Measurements from ENCODE around the gene TEX51. TPM values are rescaled to one million over a fixed set of nuclear protein-coding genes. Genes with fewer than 3 reads are reported as not detected.
A peak's percentile ranks its signal among the peaks of the same experiment; 100 is the strongest.

Gene TEX51
- total RNA-seq, 2 experiments from 2014 or later, result not detected

DNA sequence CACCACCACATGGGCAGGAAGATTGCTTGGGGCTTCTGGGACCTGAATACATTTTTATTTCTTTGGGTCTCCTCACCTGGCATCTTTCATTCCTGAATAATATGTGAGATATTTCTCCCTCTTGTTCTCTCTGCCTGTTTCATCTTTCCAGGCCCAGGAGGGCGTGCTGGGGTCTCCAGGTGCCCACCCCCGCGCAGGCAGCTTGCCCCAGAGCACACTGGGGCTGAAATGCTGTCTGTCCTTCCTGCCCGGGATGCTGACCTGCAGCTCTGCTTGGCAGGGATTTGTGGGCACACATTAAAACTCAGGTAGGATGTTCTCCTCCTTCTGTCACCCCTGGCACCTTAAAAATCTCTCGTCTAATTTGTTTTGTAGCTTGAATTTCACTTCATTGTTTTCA lies 39.7 kb upstream of the TEX51 start:
- Mint-ChIP-seq H3K27me3 (peaks cover 10% of the 10 kb centered on the region), H3K36me3 (ENCODE audit: low read depth) (no peaks in the 10 kb centered on the region), H3K4me3 (no peak overlapping the region), H3K4me1 (no peaks in the 10 kb centered on the region), H3K9me3 (ENCODE audit: low read depth) (no peaks in the 10 kb centered on the region), H3K27ac (no peak overlapping the region)
- intact Hi-C loops (cut with DNase I, micrococcal nuclease), result no loop called here
- DNase-seq (no peak), ATAC-seq (no peak)
- ChIA-PET POLR2A (no interaction called here), CTCF (no interaction called here)

DNA sequence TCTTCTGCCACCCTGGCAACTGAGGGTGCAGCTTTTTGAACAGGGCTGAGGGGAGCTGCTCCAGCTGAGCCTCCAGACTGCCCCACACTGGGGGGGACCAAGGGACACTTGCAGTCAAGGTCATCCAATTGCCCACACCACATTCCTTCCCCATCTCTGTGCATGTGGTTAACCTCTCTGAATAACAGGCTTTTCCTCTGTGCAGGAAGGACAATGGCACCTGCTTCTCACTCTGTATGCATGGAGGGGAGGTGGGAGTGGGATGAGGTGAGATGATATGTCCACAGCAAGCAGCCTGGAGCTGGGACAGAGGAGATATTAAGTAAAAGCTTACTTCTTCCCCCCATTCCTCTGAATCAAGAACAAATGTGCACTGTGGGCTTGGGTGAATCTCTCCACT lies 39.1 kb upstream of the TEX51 start:
- ChIA-PET POLR2A (no interaction called here), CTCF (no interaction called here)
- Mint-ChIP-seq H3K36me3 (ENCODE audit: low read depth) (no peaks in the 10 kb centered on the region), H3K27ac (no peak overlapping the region), H3K27me3 (peaks cover 10% of the 10 kb centered on the region), H3K4me3 (no peak overlapping the region), H3K4me1 (no peaks in the 10 kb centered on the region), H3K9me3 (ENCODE audit: low read depth) (no peaks in the 10 kb centered on the region)
- no peak for ATAC-seq
- DNase-seq, result no peak
- intact Hi-C loops (cut with DNase I, micrococcal nuclease), result no loop called here

GRCh38 chr2:126860385-126860784 lies 38.3 kb upstream of the TEX51 start:
- no peak for DNase-seq
- H3K4me1 Mint-ChIP-seq, result no peaks in the 10 kb centered on the region
- no peak overlapping the region for H3K4me3 Mint-ChIP-seq
- no peak for ATAC-seq
- H3K27me3 Mint-ChIP-seq, result peaks cover 10% of the 10 kb centered on the region
- ChIA-PET POLR2A (no interaction called here), CTCF (no interaction called here)
- intact Hi-C loops (cut with DNase I, micrococcal nuclease), result no loop called here
- H3K9me3 Mint-ChIP-seq (ENCODE audit: low read depth), result no peaks in the 10 kb centered on the region
- H3K36me3 Mint-ChIP-seq (ENCODE audit: low read depth), result no peaks in the 10 kb centered on the region
- no peak overlapping the region for H3K27ac Mint-ChIP-seq

- Mint-ChIP-seq H3K27ac (no peak overlapping the region), H3K9me3 (ENCODE audit: low read depth) (no peaks in the 10 kb centered on the region), H3K4me3 (no peak overlapping the region), H3K4me1 (no peaks in the 10 kb centered on the region), H3K27me3 (peaks cover 17% of the 10 kb centered on the region), H3K36me3 (ENCODE audit: low read depth) (no peaks in the 10 kb centered on the region)
- DNase-seq, result no peak
- intact Hi-C loops (cut with DNase I, micrococcal nuclease), result no loop called here
- POLR2A ChIA-PET, result no interaction called here
- CTCF ChIA-PET, result no interaction called here
- no peak for ATAC-seq
Measured at GRCh38 chr2:126862730-126863129, 36.0 kb upstream of the TEX51 start.

DNA sequence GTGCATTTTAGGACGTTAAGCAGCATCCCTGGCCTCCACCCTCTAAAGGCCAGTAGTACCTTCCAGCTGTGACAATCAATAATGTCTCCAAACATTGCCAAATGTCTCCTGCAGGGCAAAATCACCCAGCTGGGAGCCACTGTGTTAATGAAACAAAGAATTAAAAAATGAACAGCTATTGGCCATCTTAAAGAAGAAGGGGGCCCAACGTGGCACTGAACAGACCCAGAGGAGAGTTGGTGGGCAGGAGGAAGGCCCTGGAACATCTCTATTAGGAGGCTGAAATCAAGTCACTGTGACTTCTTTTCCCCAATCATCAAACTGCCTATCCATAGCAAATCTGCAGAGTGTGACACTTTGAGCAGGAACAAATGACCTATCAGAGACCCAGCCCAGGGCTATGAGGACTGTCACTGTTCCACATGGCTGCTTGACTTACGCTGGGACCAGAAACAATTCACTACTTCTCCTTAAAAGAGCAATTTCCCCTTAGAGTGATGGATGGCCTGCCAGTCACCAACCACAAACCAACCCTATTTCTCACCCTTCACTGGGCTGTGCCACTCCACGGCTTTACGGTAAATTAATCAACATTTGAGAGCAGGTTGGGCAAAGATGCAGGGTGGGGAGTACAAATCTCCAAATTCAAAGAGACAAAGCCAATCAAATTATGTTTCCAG lies 35.2 kb upstream of the TEX51 start:
- H3K27ac Mint-ChIP-seq, result no peak overlapping the region
- POLR2A ChIA-PET, result no interaction called here

DNA sequence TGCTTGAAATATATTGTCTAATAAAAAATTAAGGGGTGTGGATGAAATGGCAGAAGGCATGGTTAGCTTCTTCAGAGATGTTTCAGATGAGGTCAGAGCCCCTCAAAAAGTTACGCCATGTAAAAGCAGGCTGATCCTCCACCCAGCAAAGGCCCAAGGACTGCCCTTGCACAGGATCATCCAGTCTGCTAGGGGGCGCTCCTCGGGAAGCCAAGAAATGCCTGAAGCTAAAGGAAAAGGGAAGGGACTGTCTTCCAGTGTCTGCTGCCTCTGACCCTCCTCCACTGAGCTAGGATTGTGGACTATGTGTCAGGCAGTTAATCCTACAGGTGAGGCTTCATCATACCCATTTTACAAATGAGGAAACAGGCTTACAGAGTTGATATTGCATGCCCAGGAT lies 33.8 kb upstream of the TEX51 start:
- no peaks in the 10 kb centered on the region for H3K4me1 Mint-ChIP-seq
- peaks cover 16% of the 10 kb centered on the region for H3K27me3 Mint-ChIP-seq
- H3K9me3 Mint-ChIP-seq (ENCODE audit: low read depth), result no peaks in the 10 kb centered on the region
- no peak overlapping the region for H3K27ac Mint-ChIP-seq
- no peak for ATAC-seq
- intact Hi-C loops (cut with DNase I, micrococcal nuclease), result no loop called here
- no peaks in the 10 kb centered on the region for H3K36me3 Mint-ChIP-seq (ENCODE audit: low read depth)
- DNase-seq, result peak; percentile 32
- CTCF ChIA-PET, result interaction anchor here (0.7 to 1.0 kb wide), 2 partner anchors 52 to 107 kb away, joined by 4 read pairs; no protein-coding TSS in a partner anchor
- POLR2A ChIA-PET, result no interaction called here
- H3K4me3 Mint-ChIP-seq, result no peak overlapping the region

More for the DNA sequence above, 35.2 kb upstream of the TEX51 start:
- Mint-ChIP-seq H3K9me3 (ENCODE audit: low read depth) (no peaks in the 10 kb centered on the region), H3K4me1 (no peaks in the 10 kb centered on the region), H3K36me3 (ENCODE audit: low read depth) (no peaks in the 10 kb centered on the region), H3K27me3 (peaks cover 17% of the 10 kb centered on the region), H3K4me3 (no peak overlapping the region)
- CTCF ChIA-PET, result interaction anchor here (0.7 kb wide), 1 partner anchor 33 kb away, joined by 3 read pairs; no protein-coding TSS in a partner anchor
- DNase-seq, result no peak
- no peak for ATAC-seq
- intact Hi-C loops (cut with DNase I, micrococcal nuclease), result no loop called here

- POLR2A ChIA-PET, result no interaction called here
- H3K27ac Mint-ChIP-seq, result no peak overlapping the region
- no peaks in the 10 kb centered on the region for H3K4me1 Mint-ChIP-seq
- DNase-seq (no peak), ATAC-seq (no peak)
- H3K9me3 Mint-ChIP-seq (ENCODE audit: low read depth), result no peaks in the 10 kb centered on the region
- no peak overlapping the region for H3K4me3 Mint-ChIP-seq
- CTCF ChIA-PET, result interaction anchor here (0.7 kb wide), 1 partner anchor 113 kb away, joined by 3 read pairs; no protein-coding TSS in a partner anchor
- intact Hi-C loops (cut with DNase I, micrococcal nuclease), result no loop called here
- H3K27me3 Mint-ChIP-seq, result peaks cover 15% of the 10 kb centered on the region
- no peaks in the 10 kb centered on the region for H3K36me3 Mint-ChIP-seq (ENCODE audit: low read depth)
Measured at GRCh38 chr2:126866451-126866850, 32.2 kb upstream of the TEX51 start.

GRCh38 chr2:126874961-126875360 lies 23.7 kb upstream of the TEX51 start:
- Mint-ChIP-seq H3K4me3 (no peak overlapping the region), H3K27me3 (no peaks in the 10 kb centered on the region), H3K27ac (no peak overlapping the region), H3K4me1 (no peaks in the 10 kb centered on the region), H3K36me3 (ENCODE audit: low read depth) (no peaks in the 10 kb centered on the region), H3K9me3 (ENCODE audit: low read depth) (peaks cover 18% of the 10 kb centered on the region)
- intact Hi-C loops (cut with DNase I, micrococcal nuclease), result no loop called here
- DNase-seq, result no peak
- ATAC-seq, result no peak
- POLR2A ChIA-PET, result no interaction called here
- CTCF ChIA-PET, result interaction anchor here (0.6 to 1.1 kb wide), 3 partner anchors 15 to 34 kb away, joined by 3 to 4 read pairs (median 3); no protein-coding TSS in a partner anchor

DNA sequence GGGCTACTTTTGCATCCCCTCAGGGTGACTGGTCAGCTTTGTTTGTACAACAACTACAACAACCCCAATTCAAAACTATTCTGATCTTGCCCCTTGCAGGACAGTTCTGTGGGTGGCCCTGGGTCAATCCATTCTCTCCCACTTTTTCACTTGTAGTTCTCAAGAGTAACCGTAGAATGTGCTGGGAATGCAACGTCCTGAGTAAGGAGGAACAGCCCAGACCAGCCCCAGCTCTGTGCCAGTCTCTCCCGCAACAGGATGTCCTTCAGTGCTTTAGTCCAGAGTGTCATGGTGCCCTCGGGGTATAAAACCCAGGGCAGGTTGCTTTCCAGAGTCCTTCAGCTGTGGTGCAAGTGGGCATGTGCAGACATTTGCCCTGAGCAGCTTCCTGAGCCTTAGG lies 22.1 kb upstream of the TEX51 start:
- H3K9me3 Mint-ChIP-seq (ENCODE audit: low read depth), result peaks cover 18% of the 10 kb centered on the region
- H3K27ac Mint-ChIP-seq, result no peak overlapping the region
- ChIA-PET CTCF (interaction anchor here (0.9 kb wide), 1 partner anchor 10 kb away, joined by 3 read pairs; no protein-coding TSS in a partner anchor), POLR2A (no interaction called here)
- no peaks in the 10 kb centered on the region for H3K36me3 Mint-ChIP-seq (ENCODE audit: low read depth)
- no peaks in the 10 kb centered on the region for H3K27me3 Mint-ChIP-seq
- no peaks in the 10 kb centered on the region for H3K4me1 Mint-ChIP-seq
- no peak overlapping the region for H3K4me3 Mint-ChIP-seq
- intact Hi-C loops (cut with DNase I, micrococcal nuclease), result no loop called here
- ATAC-seq, result no peak
- DNase-seq, result no peak

DNA sequence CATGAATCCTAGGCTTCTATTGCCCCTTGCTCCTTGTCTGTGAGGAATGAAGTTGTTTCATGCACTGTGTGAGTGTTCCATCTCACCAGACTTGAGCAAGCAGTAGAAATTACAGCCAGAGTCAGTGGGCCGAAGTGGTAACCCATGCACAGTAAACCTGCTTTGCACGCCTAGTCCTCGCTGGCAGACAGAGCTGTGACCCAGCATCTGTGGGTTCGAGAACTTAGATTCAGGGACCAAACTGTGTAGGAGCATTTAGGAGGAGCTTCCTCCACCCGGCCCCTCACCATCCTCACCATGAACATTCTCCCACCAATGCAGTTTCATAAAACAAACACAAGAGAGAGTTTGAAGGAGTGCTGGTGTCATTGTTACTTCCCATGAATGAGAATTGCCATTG lies 21.6 kb upstream of the TEX51 start:
- Mint-ChIP-seq H3K27me3 (no peaks in the 10 kb centered on the region), H3K4me1 (no peaks in the 10 kb centered on the region), H3K9me3 (ENCODE audit: low read depth) (peaks cover 18% of the 10 kb centered on the region), H3K36me3 (ENCODE audit: low read depth) (no peaks in the 10 kb centered on the region), H3K27ac (no peak overlapping the region), H3K4me3 (no peak overlapping the region)
- DNase-seq, result no peak
- CTCF ChIA-PET, result no interaction called here
- intact Hi-C loops (cut with DNase I, micrococcal nuclease), result no loop called here
- POLR2A ChIA-PET, result no interaction called here
- no peak for ATAC-seq

DNA sequence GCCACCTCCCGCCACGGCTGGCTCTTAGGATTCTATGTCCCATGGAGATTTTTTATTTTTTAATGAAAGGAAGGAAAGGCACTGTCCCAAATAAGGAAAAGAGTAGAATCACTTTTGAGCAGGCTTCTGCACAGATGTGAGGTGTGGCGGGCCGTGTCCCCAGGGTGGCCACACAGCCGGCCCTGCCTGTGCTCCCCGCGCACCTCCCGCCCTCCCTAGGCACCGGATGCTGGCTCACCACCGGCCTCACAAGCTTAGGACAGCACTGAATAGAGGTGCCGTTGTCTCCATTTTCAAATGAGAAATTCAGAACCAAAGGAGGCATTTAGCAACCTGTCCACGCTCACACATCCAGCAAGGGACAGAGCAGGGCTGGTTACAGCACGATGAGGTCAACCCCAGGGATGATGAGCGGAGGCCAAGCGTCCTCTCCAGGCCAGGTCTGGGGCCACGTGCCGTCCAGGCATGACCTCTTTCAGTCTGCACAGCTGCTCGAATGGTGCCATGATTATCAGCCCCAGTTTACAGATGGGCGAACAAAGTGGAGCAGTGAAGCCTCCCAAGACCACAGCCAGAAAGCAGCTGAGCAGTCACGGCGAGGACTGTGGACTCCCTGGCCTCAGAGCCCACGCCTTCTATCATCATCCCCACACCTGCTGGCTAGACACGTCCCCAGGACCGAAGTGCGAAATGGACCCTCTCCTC lies 20.7 kb upstream of the TEX51 start:
- ATAC-seq, result no peak
- no peak for DNase-seq
- Mint-ChIP-seq H3K36me3 (ENCODE audit: low read depth) (no peaks in the 10 kb centered on the region), H3K4me3 (no peak overlapping the region), H3K4me1 (no peaks in the 10 kb centered on the region), H3K9me3 (ENCODE audit: low read depth) (peaks cover 18% of the 10 kb centered on the region), H3K27me3 (no peaks in the 10 kb centered on the region), H3K27ac (no peak overlapping the region)
- ChIA-PET POLR2A (no interaction called here), CTCF (no interaction called here)
- intact Hi-C loops (cut with DNase I, micrococcal nuclease), result no loop called here

DNA sequence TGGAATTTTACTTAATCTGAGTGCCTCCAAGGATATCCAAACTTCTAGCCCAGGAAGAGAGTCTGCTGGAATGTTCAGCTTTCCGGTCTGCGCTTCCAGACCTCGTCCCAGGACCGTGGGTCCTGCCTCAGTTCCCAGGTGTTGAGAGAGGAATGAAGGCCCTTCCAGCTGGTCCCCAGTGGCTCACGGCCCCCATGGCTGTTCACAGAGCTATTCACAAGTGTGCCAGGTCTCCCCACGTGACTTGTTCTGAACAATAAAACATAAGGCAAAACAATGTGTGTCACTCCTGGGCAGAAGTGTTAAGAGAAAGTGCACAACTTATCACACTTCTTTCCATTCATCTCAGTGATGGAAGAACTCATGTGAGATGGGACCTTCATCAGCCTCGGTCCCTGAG lies 20.1 kb upstream of the TEX51 start:
- no peaks in the 10 kb centered on the region for H3K36me3 Mint-ChIP-seq (ENCODE audit: low read depth)
- ChIA-PET CTCF (no interaction called here), POLR2A (no interaction called here)
- no peak for ATAC-seq
- intact Hi-C loops (cut with DNase I, micrococcal nuclease), result no loop called here
- DNase-seq, result no peak
- no peak overlapping the region for H3K27ac Mint-ChIP-seq
- no peak overlapping the region for H3K4me3 Mint-ChIP-seq
- H3K9me3 Mint-ChIP-seq (ENCODE audit: low read depth), result peaks cover 18% of the 10 kb centered on the region
- H3K27me3 Mint-ChIP-seq, result no peaks in the 10 kb centered on the region
- H3K4me1 Mint-ChIP-seq, result no peaks in the 10 kb centered on the region
